ENCODE results near the gene GPR157. TPM values are rescaled to one million over a fixed set of nuclear protein-coding genes. Genes with fewer than 3 reads are reported as not detected.

Gene GPR157
- total RNA-seq, 1 donor from 2014 or later: 1.6 TPM

- no peaks in the 10 kb centered on the region for H3K9me3 Mint-ChIP-seq
- Histone ChIP-seq H3K27me3 (no peaks in the 10 kb centered on the region), H3K9ac (no peak overlapping the region), H3K36me3 (no peaks in the 10 kb centered on the region), H2AFZ (replicated peaks) (no peak overlapping the region), H3K27ac (no peak overlapping the region), H3K4me1 (no peaks in the 10 kb centered on the region), H3K4me2 (no peak overlapping the region), H3K9me3 (ENCODE audit: low read depth) (no peaks in the 10 kb centered on the region), H3K4me3 (no peak overlapping the region), H3K79me2 (ENCODE audit: low read depth) (no peaks in the 10 kb centered on the region), H3F3A (ENCODE audit: low read depth) (no peaks in the 10 kb centered on the region), H4K20me1 (ENCODE audit: low read depth) (no peaks in the 10 kb centered on the region)
- TF ChIP-seq CTCF (IDR thresholded peaks at IDR 0.05) (no peak), EZH2 (IDR thresholded peaks at IDR 0.05) (no peak), EZH2phosphoT487 (IDR thresholded peaks at IDR 0.05) (no peak)
- no peak for DNase-seq (ENCODE audit: low spot score)
- no peak overlapping the region for H3K27ac Mint-ChIP-seq
- peaks cover 6% of the 10 kb centered on the region for H3K4me1 Mint-ChIP-seq
- H3K27me3 Mint-ChIP-seq (ENCODE audit: insufficient read depth, low read depth): peaks cover 4% of the 10 kb centered on the region
- H3K4me3 Mint-ChIP-seq: no peak overlapping the region
- peaks cover 1% of the 10 kb centered on the region for H3K36me3 Mint-ChIP-seq
Measured at GRCh38 chr1:9081473-9081872, 47.4 kb downstream of the GPR157 start.

GRCh38 chr1:9080705-9081291 is 48.1 kb downstream of the GPR157 start:
- Histone ChIP-seq H3F3A (ENCODE audit: low read depth) (no peaks in the 10 kb centered on the region), H3K36me3 (no peaks in the 10 kb centered on the region), H4K20me1 (ENCODE audit: low read depth) (no peaks in the 10 kb centered on the region), H3K9me3 (ENCODE audit: low read depth) (no peaks in the 10 kb centered on the region), H3K79me2 (ENCODE audit: low read depth) (no peaks in the 10 kb centered on the region), H3K9ac (no peak overlapping the region), H3K4me3 (no peak overlapping the region), H3K27me3 (no peaks in the 10 kb centered on the region), H3K4me2 (no peak overlapping the region), H3K4me1 (no peaks in the 10 kb centered on the region), H3K27ac (no peak overlapping the region), H2AFZ (replicated peaks) (no peak overlapping the region)
- DNase-seq (ENCODE audit: low spot score): no peak
- no peak for TF ChIP-seq EZH2 (IDR thresholded peaks at IDR 0.05)
- TF ChIP-seq CTCF (IDR thresholded peaks at IDR 0.05): no peak
- no peak for TF ChIP-seq EZH2phosphoT487 (IDR thresholded peaks at IDR 0.05)
- peaks cover 6% of the 10 kb centered on the region for H3K27me3 Mint-ChIP-seq (ENCODE audit: insufficient read depth, low read depth)
- peaks cover 1% of the 10 kb centered on the region for H3K36me3 Mint-ChIP-seq
- no peak overlapping the region for H3K27ac Mint-ChIP-seq
- peaks cover 6% of the 10 kb centered on the region for H3K4me1 Mint-ChIP-seq
- no peaks in the 10 kb centered on the region for H3K9me3 Mint-ChIP-seq
- no peak overlapping the region for H3K4me3 Mint-ChIP-seq

GRCh38 chr1:9079988-9080704 is 48.8 kb downstream of the GPR157 start:
- no peak overlapping the region for H3K4me2 ChIP-seq
- H3K36me3 ChIP-seq: no peaks in the 10 kb centered on the region
- Mint-ChIP-seq H3K4me1 (peaks cover 6% of the 10 kb centered on the region), H3K4me3 (no peak overlapping the region), H3K27ac (peak overlapping the region; percentile 7), H3K27me3 (ENCODE audit: insufficient read depth, low read depth) (peaks cover 6% of the 10 kb centered on the region), H3K36me3 (peaks cover 1% of the 10 kb centered on the region), H3K9me3 (no peaks in the 10 kb centered on the region)
- no peak overlapping the region for H3K27ac ChIP-seq
- no peak overlapping the region for H2AFZ ChIP-seq (replicated peaks)
- no peak overlapping the region for H3K4me3 ChIP-seq
- H3K9ac ChIP-seq: no peak overlapping the region
- H4K20me1 ChIP-seq (ENCODE audit: low read depth): no peaks in the 10 kb centered on the region
- no peaks in the 10 kb centered on the region for H3K79me2 ChIP-seq (ENCODE audit: low read depth)
- H3K4me1 ChIP-seq: no peaks in the 10 kb centered on the region
- no peaks in the 10 kb centered on the region for H3K9me3 ChIP-seq (ENCODE audit: low read depth)
- H3K27me3 ChIP-seq: no peaks in the 10 kb centered on the region
- H3F3A ChIP-seq (ENCODE audit: low read depth): no peaks in the 10 kb centered on the region
- no peak for DNase-seq (ENCODE audit: low spot score)
- no peak for TF ChIP-seq EZH2 (IDR thresholded peaks at IDR 0.05)
- TF ChIP-seq CTCF (IDR thresholded peaks at IDR 0.05): no peak
- no peak for TF ChIP-seq EZH2phosphoT487 (IDR thresholded peaks at IDR 0.05)
